ENCODE data around the gene LRCH4.

DNA sequence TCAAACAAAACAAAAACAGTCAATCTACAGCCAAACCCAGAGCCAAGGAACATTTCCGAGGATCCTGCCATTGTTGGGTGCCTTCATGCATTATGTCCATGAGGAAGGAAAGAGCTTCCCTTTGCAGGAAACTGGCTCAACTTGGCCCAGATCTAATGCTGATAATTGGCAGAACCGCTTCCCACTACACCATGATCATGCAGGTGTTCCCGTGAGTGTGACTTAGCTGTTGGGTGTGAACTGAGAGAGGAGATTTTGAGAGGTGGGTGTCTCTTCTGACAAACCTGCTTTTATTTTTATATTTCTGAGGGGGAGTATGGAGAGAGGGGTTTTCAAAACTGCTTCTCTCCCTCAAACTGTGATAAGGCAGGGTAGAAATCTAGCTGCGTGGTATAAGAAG lies 26.8 kb downstream of the LRCH4 start:
- TF ChIP-seq, protein P1, sequence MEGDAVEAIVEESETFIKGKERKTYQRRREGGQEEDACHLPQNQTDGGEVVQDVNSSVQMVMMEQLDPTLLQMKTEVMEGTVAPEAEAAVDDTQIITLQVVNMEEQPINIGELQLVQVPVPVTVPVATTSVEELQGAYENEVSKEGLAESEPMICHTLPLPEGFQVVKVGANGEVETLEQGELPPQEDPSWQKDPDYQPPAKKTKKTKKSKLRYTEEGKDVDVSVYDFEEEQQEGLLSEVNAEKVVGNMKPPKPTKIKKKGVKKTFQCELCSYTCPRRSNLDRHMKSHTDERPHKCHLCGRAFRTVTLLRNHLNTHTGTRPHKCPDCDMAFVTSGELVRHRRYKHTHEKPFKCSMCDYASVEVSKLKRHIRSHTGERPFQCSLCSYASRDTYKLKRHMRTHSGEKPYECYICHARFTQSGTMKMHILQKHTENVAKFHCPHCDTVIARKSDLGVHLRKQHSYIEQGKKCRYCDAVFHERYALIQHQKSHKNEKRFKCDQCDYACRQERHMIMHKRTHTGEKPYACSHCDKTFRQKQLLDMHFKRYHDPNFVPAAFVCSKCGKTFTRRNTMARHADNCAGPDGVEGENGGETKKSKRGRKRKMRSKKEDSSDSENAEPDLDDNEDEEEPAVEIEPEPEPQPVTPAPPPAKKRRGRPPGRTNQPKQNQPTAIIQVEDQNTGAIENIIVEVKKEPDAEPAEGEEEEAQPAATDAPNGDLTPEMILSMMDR (IDR thresholded peaks at IDR 0.05; ENCODE audit: low read depth, low read length, poor library complexity, severe bottlenecking): no peak
- TF ChIP-seq EZH2phosphoT487 (IDR thresholded peaks at IDR 0.05; ENCODE audit: borderline replicate concordance, low read length): no peak
